Measurements from ENCODE around the gene MBLAC2.

MBLAC2 gene

GRCh38 chr5:90474235-90475107 lies at the start of gene MBLAC2, which contains the start of gene POLR3G:
Gene MBLAC2, minus strand, starts transcription at chr5:90474771. Its CDS starts 479 bp downstream, at chr5:90474292.
Gene POLR3G, plus strand, starts transcription at chr5:90474864. Its CDS starts 10,704 bp downstream, at chr5:90485568.
- DNase-seq: peak; percentile 75

GRCh38 chr5:90519081-90519480 lies 44.5 kb upstream of the MBLAC2 start:
- no peak for DNase-seq

- DNase-seq: no peak
Observed at GRCh38 chr5:90518661-90519060, 44.1 kb upstream of the MBLAC2 start.

GRCh38 chr5:90514520-90514919 lies 39.9 kb upstream of the MBLAC2 start:
- no peak for DNase-seq

GRCh38 chr5:90510438-90510837 lies 35.9 kb upstream of the MBLAC2 start:
- DNase-seq: no peak

GRCh38 chr5:90506221-90506620 lies 31.6 kb upstream of the MBLAC2 start:
- no peak for DNase-seq

- no peak for DNase-seq
Observed at GRCh38 chr5:90504743-90505142, 30.2 kb upstream of the MBLAC2 start.

GRCh38 chr5:90503596-90503995 lies 29.0 kb upstream of the MBLAC2 start:
- no peak for DNase-seq

GRCh38 chr5:90495146-90495545 lies 20.6 kb upstream of the MBLAC2 start:
- DNase-seq: no peak

- no peak for DNase-seq
Observed at GRCh38 chr5:90494043-90494442, 19.5 kb upstream of the MBLAC2 start.

GRCh38 chr5:90488791-90489190 lies 14.2 kb upstream of the MBLAC2 start:
- no peak for DNase-seq

GRCh38 chr5:90484540-90484939 lies 10.0 kb upstream of the MBLAC2 start:
- no peak for DNase-seq

GRCh38 chr5:90483206-90483605 lies 8.6 kb upstream of the MBLAC2 start:
- no peak for DNase-seq

- no peak for DNase-seq
Observed at GRCh38 chr5:90480699-90481098, 6.1 kb upstream of the MBLAC2 start.

- no peak for DNase-seq
Observed at GRCh38 chr5:90479611-90480385, 5.2 kb upstream of the MBLAC2 start.

- DNase-seq: no peak
Observed at GRCh38 chr5:90477621-90478215, 3.1 kb upstream of the MBLAC2 start.

- no peak for DNase-seq
Observed at GRCh38 chr5:90477073-90477472, 2.5 kb upstream of the MBLAC2 start.

GRCh38 chr5:90476391-90476790 lies 1.8 kb upstream of the MBLAC2 start:
- no peak for DNase-seq

- DNase-seq: no peak
Observed at GRCh38 chr5:90475436-90475980, 937 bp upstream of the MBLAC2 start.

- DNase-seq: no peak
Observed at GRCh38 chr5:90473396-90474234, 956 bp downstream of the MBLAC2 start.

GRCh38 chr5:90472783-90473395 lies 1.7 kb downstream of the MBLAC2 start:
- peak; percentile 1 for DNase-seq

- no peak for DNase-seq
Observed at GRCh38 chr5:90461288-90461687, 13.3 kb downstream of the MBLAC2 start.
